H1 (cell line): ENCODE measurements around the gene SHOX. TPM values are rescaled to one million over a fixed set of nuclear protein-coding genes. Genes with fewer than 3 reads are reported as not detected.
A peak's percentile ranks its signal among the peaks of the same experiment; 100 is the strongest.

Experiments
- CTCF ChIA-PET: fragments of 300-600 bp; sonication (Branson Sonifier 250); formaldehyde crosslinking; loops from one replicate; lab custom pipeline; 2021; ENCODE audit not compliant: partially characterized antibody; lab: Charles Lee
- POLR2A ChIA-PET: fragments of 300-600 bp; sonication (Branson Sonifier 250); formaldehyde crosslinking; loops from one replicate; lab custom pipeline; 2021; ENCODE audit warnings: inconsistent platforms; ENCODE audit not compliant: partially characterized antibody; lab: Charles Lee
- DNase-seq, 2 experiments: peaks; one replicate each; pipeline versions ENCODE4 v3.0.0 to v3.0.0-alpha.2; 2010 to 2022; ENCODE audit warnings: low spot score in 2 of 2, low read depth in 1 of 2, mixed read lengths in 1 of 2
- FAIRE-seq: peaks from 2 replicates; lab custom pipeline; 2011; peaks lifted over from hg19 to GRCh38; lab: Jason Lieb, UNC
- H2AFZ ChIP-seq: 2 replicates; pipeline ENCODE4 v1.8.1; 2012; ENCODE audit warnings: low read length, inconsistent platforms
- H2AK5ac ChIP-seq: 2 replicates; pipeline ENCODE4 v1.6.1; 2013; ENCODE audit warnings: low read depth, low read length
- H2BK120ac ChIP-seq: replicated peaks from 2 replicates; pipeline ENCODE3; 2013; ENCODE audit warnings: low read depth, low read length, inconsistent platforms
- H2BK12ac ChIP-seq: 2 replicates; pipeline ENCODE4 v1.6.1; 2013; ENCODE audit warnings: low read depth, low read length
- H2BK15ac ChIP-seq: 2 replicates; pipeline ENCODE4 v1.6.1; 2013; ENCODE audit warnings: low read length
- H2BK20ac ChIP-seq: 2 replicates; pipeline ENCODE4 v1.6.1; 2013; ENCODE audit warnings: low read length
- H2BK5ac ChIP-seq: 2 replicates; pipeline ENCODE4 v1.6.1; 2013; ENCODE audit warnings: low read depth, low read length
- H3K14ac ChIP-seq: 2 replicates; pipeline ENCODE4 v1.6.1; 2013; ENCODE audit warnings: inconsistent platforms; ENCODE audit not compliant: insufficient read length
- H3K18ac ChIP-seq: 2 replicates; pipeline ENCODE4 v1.6.1; 2013; ENCODE audit warnings: low read length; ENCODE audit errors: extremely low read depth
- H3K23ac ChIP-seq: 2 replicates; pipeline ENCODE4 v1.6.1; 2013; ENCODE audit warnings: inconsistent platforms; ENCODE audit not compliant: insufficient read length
- H3K23me2 ChIP-seq: 2 replicates; pipeline ENCODE4 v1.6.1; 2013; ENCODE audit warnings: low read depth, low read length
- H3K27ac ChIP-seq: 2 replicates; pipeline ENCODE4 v1.6.1; 2011; ENCODE audit warnings: low read depth, low read length, inconsistent platforms
- H3K27me3 ChIP-seq, 4 experiments: replicated peaks in 1 of 4; 1 replicate in 1 of 4; 2 replicates in 3 of 4; pipeline versions ENCODE4 v1.6.1 to v1.8.1; 2011 to 2013; ENCODE audit warnings: low read length in 3 of 4, mild to moderate bottlenecking in 3 of 4, inconsistent platforms in 2 of 4, mixed read lengths in 2 of 4, moderate library complexity in 1 of 4; ENCODE audit not compliant: control insufficient read depth in 3 of 4, insufficient read depth in 3 of 4; ENCODE audit errors: extremely low read depth in 1 of 4
- H3K36me3 ChIP-seq, 4 experiments: 2 replicates each; pipeline versions ENCODE4 v1.6.1 to v1.8.1; 2011 to 2013; ENCODE audit warnings: mild to moderate bottlenecking in 4 of 4, low read length in 3 of 4, moderate library complexity in 2 of 4, control low read depth in 1 of 4, inconsistent platforms in 1 of 4; ENCODE audit not compliant: insufficient read depth in 4 of 4, control insufficient read depth in 2 of 4
- H3K4ac ChIP-seq: replicated peaks from 2 replicates; pipeline ENCODE3; 2013; ENCODE audit warnings: low read length, low read depth, mixed read lengths, inconsistent platforms; ENCODE audit not compliant: insufficient read length
- H3K4me1 ChIP-seq, 4 experiments: replicated peaks in 1 of 4; 1 replicate in 1 of 4; 2 replicates in 3 of 4; pipeline versions ENCODE4 v1.6.1 to v1.8.1; 2011 to 2013; ENCODE audit warnings: low read length in 3 of 4, inconsistent platforms in 2 of 4, mixed read lengths in 1 of 4; ENCODE audit not compliant: insufficient read depth in 4 of 4, control insufficient read depth in 3 of 4
- H3K4me2 ChIP-seq, 2 experiments: 2 replicates each; pipeline versions ENCODE4 v1.6.1 to v1.8.1; 2011 to 2013; ENCODE audit warnings: low read depth in 2 of 2, low read length in 2 of 2, control low read depth in 1 of 2, inconsistent platforms in 1 of 2, mild to moderate bottlenecking in 1 of 2; ENCODE audit not compliant: insufficient read depth in 1 of 2
- H3K4me3 ChIP-seq, 4 experiments: fragments of 200-600, 300-600 bp in 1 of 4; sonication (generic), shearing (Covaris generic), sonication (Bioruptor Twin) in 1 of 4; 2 replicates each; pipeline versions ENCODE4 v1.5.1 to v1.8.1; 2011 to 2016; ENCODE audit warnings: low read length in 4 of 4, low read depth in 3 of 4, control low read depth in 2 of 4, inconsistent platforms in 2 of 4, mild to moderate bottlenecking in 2 of 4, mixed read lengths in 1 of 4, moderate library complexity in 1 of 4; ENCODE audit not compliant: insufficient read depth in 2 of 4; ENCODE audit errors: extremely low read depth in 1 of 4
- H3K56ac ChIP-seq: replicated peaks from 2 replicates; pipeline ENCODE3; 2013; ENCODE audit warnings: low read depth, mild to moderate bottlenecking, mixed read lengths, low read length, inconsistent platforms; ENCODE audit not compliant: insufficient read length
- H3K79me1 ChIP-seq: 2 replicates; pipeline ENCODE4 v1.6.1; 2013; ENCODE audit warnings: low read depth, low read length, control low read depth
- H3K79me2 ChIP-seq, 2 experiments: 2 replicates each; pipeline versions ENCODE4 v1.6.1 to v1.8.1; 2012 to 2013; ENCODE audit warnings: low read length in 2 of 2, mild to moderate bottlenecking in 2 of 2, inconsistent platforms in 1 of 2; ENCODE audit not compliant: insufficient read depth in 2 of 2, control insufficient read depth in 1 of 2
- H3K9ac ChIP-seq, 4 experiments: replicated peaks in 1 of 4; 1 replicate in 1 of 4; 2 replicates in 3 of 4; pipeline versions ENCODE4 v1.6.1 to v1.8.1; 2011 to 2013; ENCODE audit warnings: low read depth in 3 of 4, low read length in 3 of 4, control low read depth in 2 of 4, mild to moderate bottlenecking in 2 of 4, moderate library complexity in 2 of 4, inconsistent platforms in 1 of 4; ENCODE audit errors: extremely low read depth in 1 of 4
- H3K9me3 ChIP-seq, 2 experiments: 2 replicates each; pipeline versions ENCODE4 v1.6.1 to v1.8.1; 2012 to 2013; ENCODE audit warnings: mild to moderate bottlenecking in 2 of 2, moderate library complexity in 2 of 2, control low read depth in 1 of 2, inconsistent platforms in 1 of 2, low read depth in 1 of 2, low read length in 1 of 2, mixed read lengths in 1 of 2; ENCODE audit not compliant: insufficient read depth in 2 of 2
- H4K20me1 ChIP-seq, 2 experiments: replicated peaks in 1 of 2; 2 replicates each; pipeline versions ENCODE3 to v1.8.1; 2011 to 2013; ENCODE audit warnings: inconsistent platforms in 2 of 2, low read length in 2 of 2, mild to moderate bottlenecking in 1 of 2; ENCODE audit not compliant: insufficient read depth in 2 of 2, control insufficient read depth in 1 of 2
- H4K5ac ChIP-seq: 2 replicates; pipeline ENCODE4 v1.6.1; 2013; ENCODE audit warnings: low read length, low read depth, mixed read lengths, inconsistent platforms; ENCODE audit not compliant: insufficient read length
- H4K8ac ChIP-seq: 2 replicates; pipeline ENCODE4 v1.8.0; 2013; ENCODE audit warnings: mild to moderate bottlenecking, moderate library complexity, low read length, inconsistent platforms; ENCODE audit not compliant: insufficient read depth; ENCODE audit errors: extremely low read depth
- H4K91ac ChIP-seq: replicated peaks from 2 replicates; pipeline ENCODE3; 2013; ENCODE audit warnings: low read length, mixed read lengths, inconsistent platforms; ENCODE audit not compliant: insufficient read length
- HDAC6 ChIP-seq: IDR thresholded peaks from one replicate; pipeline ENCODE4 v1.7.1; 2012; ENCODE audit warnings: low read depth, mild to moderate bottlenecking, inconsistent platforms, low read length, moderate library complexity
- KDM1A ChIP-seq: fragments of 200-600, 300-600 bp; sonication (generic); IDR thresholded peaks from 2 replicates; pipeline ENCODE4 v1.7.1; 2016; ENCODE audit warnings: mild to moderate bottlenecking, low read length, borderline replicate concordance
- PHF8 ChIP-seq: fragments of 200-600 bp; sonication (generic); conservative IDR thresholded peaks from 2 replicates; pipeline ENCODE4 v1.7.1; 2012; ENCODE audit warnings: low read depth, mild to moderate bottlenecking, inconsistent platforms, low read length, moderate library complexity
- SP4 ChIP-seq: IDR thresholded peaks from 2 replicates; pipeline ENCODE4 v1.6.1; 2012; ENCODE audit warnings: low read length, inconsistent platforms
- TEAD4 ChIP-seq: IDR thresholded peaks from 2 replicates; pipeline ENCODE4 v1.6.1; 2012; ENCODE audit warnings: low read depth, low read length, inconsistent platforms, mixed read lengths
- ZNF274 ChIP-seq: IDR thresholded peaks from 2 replicates; pipeline ENCODE4 v1.7.0; 2012; ENCODE audit warnings: low read length, borderline replicate concordance; ENCODE audit errors: extremely low read depth
- WGBS, 2 experiments: shearing (Covaris generic) in 1 of 2; methylation state at CpG; one replicate each; pipeline versions ENCODE4 v1.1.6 to v1.1.7; 2013 to 2015; ENCODE audit warnings: low lambda C conversion rate in 2 of 2, mixed read lengths in 2 of 2, inconsistent platforms in 1 of 2, low coverage in 1 of 2, missing lambda C conversion rate in 1 of 2; ENCODE audit not compliant: insufficient replicate concordance in 2 of 2, insufficient coverage in 1 of 2, insufficient read length in 1 of 2; ENCODE audit errors: extremely low coverage in 1 of 2, missing lambda C conversion rate in 1 of 2; 5-methylcytosine and 5-hydroxymethylcytosine counted together
- polyA plus RNA-seq, 7 experiments: library from polyadenylated mRNA; depleted of rRNA in 3 of 7; stranded (reverse) in 5 of 7; unstranded in 2 of 7; fragments of >200 nt in 5 of 7; fragments of 200-250 nt in 2 of 7; gene quantifications; 1 replicate in 5 of 7; 2 replicates in 1 of 7; 4 replicates in 1 of 7; pipeline versions ENCODE4 v1.2.1 to v1.2.3, GENCODE V29; 2011 to 2013; ENCODE audit warnings: missing spikeins in 2 of 7, mixed read lengths in 2 of 7
- total RNA-seq: library from RNA; stranded (reverse); fragmentation: NEBNext Ultra II Directional; extraction: Animal tissue kit (Norgen Biotek cat#: 25700); gene quantifications from 2 replicates; pipeline ENCODE4 v1.2.1, GENCODE V29; 2021
- TF ChIP-seq, protein P1 (sequence below): IDR thresholded peaks from 2 replicates; pipeline ENCODE4 v1.6.1; 2012; ENCODE audit warnings: inconsistent platforms

Gene SHOX
- total and polyA plus RNA-seq, 2 of the 8 experiments (the other 6 are each of a cell fraction or from before 2014, with no cell fraction given), result 0.05 to 0.15 TPM

DNA sequence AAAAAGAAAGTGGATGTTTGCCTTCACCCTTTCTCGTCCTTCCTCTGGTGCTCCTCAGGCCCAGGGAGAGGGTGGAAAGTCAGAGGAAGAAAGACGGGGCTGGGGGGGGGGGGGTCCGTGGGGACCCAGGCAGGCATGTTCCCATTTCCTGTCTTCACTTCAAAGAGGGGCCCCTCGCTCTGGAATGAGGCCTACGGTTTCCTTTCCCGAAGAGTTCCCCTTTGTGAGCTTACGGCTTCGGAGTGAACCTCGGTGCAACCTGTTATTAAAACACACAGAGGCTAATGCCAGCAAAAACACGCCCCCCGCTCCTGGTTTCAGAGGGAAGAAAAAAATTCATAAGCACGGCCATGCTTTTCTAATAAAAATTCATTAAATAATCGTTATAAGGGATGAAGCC lies 40.1 kb downstream of the SHOX start:
- no peak overlapping the region for H2BK5ac ChIP-seq
- no peaks in the 10 kb centered on the region for H3K27me3 ChIP-seq
- no peak overlapping the region for H2BK12ac ChIP-seq
- FAIRE-seq (no peak), DNase-seq (no peak)
- H3K27ac ChIP-seq, result no peak overlapping the region
- H3K4me2 ChIP-seq, result no peak overlapping the region
- H3K9me3 ChIP-seq, result no peaks in the 10 kb centered on the region; a peak in 1 of 4 replicates
- no peak overlapping the region for H3K4me3 ChIP-seq
- no peaks in the 10 kb centered on the region for H4K20me1 ChIP-seq
- 49% methylated on average over 11 of the region's 13 CpGs; no CpG with 5 or more reads in 1 of the 2 experiments for whole genome bisulfite sequencing, 2 experiments
- 0 out of 2 replicates have a peak overlapping the region, but pooled peaks have one; percentile 51 for H2AFZ ChIP-seq
- H3K9ac ChIP-seq, result no peak overlapping the region
- H3K79me2 ChIP-seq, result no peaks in the 10 kb centered on the region
- H3K23me2 ChIP-seq, result no peaks in the 10 kb centered on the region
- H2BK20ac ChIP-seq, result no peak overlapping the region
- no peak overlapping the region for H4K8ac ChIP-seq
- no peak overlapping the region for H3K14ac ChIP-seq
- H2BK15ac ChIP-seq, result no peak overlapping the region
- H4K91ac ChIP-seq, result peak overlapping the region; percentile 80
- H3K36me3 ChIP-seq, result no peaks in the 10 kb centered on the region
- ChIA-PET POLR2A (no interaction called here), CTCF (no interaction called here)
- TF ChIP-seq, protein P1, sequence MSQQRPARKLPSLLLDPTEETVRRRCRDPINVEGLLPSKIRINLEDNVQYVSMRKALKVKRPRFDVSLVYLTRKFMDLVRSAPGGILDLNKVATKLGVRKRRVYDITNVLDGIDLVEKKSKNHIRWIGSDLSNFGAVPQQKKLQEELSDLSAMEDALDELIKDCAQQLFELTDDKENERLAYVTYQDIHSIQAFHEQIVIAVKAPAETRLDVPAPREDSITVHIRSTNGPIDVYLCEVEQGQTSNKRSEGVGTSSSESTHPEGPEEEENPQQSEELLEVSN, result no peak
- no peak for TF ChIP-seq PHF8
- TF ChIP-seq ZNF274, result no peak
- TF ChIP-seq HDAC6, result no peak
- no peak for TF ChIP-seq KDM1A
- TF ChIP-seq SP4, result no peak
- no peak for TF ChIP-seq TEAD4
- peaks cover 4 to 10% (median 6%) of the 10 kb centered on the region in 4 experiments for H3K4me1 ChIP-seq
- H2AK5ac ChIP-seq, result no peak overlapping the region
- H3K23ac ChIP-seq, result no peak overlapping the region
- H3K56ac ChIP-seq, result no peak overlapping the region
- H3K4ac ChIP-seq, result no peak overlapping the region
- no peak overlapping the region for H3K18ac ChIP-seq
- H4K5ac ChIP-seq, result no peak overlapping the region
- H3K79me1 ChIP-seq, result no peaks in the 10 kb centered on the region
- H2BK120ac ChIP-seq, result no peak overlapping the region
